GM19328 (cell line): Measurements from ENCODE around the gene SEZ6L.

Experiments used
- ATAC-seq: cut with Tn5 transposase; IDR thresholded peaks from one replicate; pipeline ENCODE4 v1.9.1; 2021; ENCODE audit warnings: mild to moderate bottlenecking, moderate library complexity; ENCODE audit not compliant: unreplicated experiment

The SEZ6L gene

DNA sequence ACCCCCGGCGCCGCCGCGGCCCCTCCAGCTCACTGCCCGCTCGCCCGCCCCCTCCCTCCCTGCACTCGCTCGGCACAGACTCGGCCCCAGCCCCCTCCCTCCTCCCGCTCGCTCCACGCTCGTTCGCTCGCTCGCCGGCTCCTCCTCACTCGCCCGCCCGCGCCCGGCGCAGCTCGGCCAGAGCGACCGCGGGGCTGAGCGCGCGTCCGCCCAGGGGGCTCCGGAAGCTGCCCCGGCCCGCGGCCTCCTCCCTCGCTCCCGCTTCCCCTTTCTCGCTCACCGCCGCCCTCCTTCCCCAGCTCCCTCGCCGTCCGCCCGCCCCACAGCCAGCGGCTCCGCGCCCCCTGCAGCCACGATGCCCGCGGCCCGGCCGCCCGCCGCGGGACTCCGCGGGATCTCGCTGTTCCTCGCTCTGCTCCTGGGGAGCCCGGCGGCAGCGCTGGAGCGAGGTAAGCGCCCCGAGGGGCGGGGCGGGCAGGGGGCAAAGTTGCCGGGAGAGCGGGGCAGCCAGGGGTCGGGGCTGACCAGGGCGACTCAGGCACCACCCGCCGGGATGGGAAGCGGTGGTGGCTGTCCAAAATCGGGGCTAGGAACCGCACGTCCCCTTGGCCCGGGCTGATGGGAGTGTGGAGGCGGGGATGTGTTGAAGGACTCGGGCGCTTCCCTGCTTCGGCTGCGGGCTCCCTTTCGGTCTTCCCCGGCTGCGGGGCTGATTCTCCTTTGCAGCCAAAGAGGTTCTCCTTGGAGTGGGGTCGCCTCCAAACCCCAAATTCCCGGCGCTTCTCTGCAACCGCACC is at the start of gene SEZ6L:
Gene SEZ6L, plus strand, starts transcription at position 148 of the 797 bp plus-strand sequence. Its CDS starts 208 bp downstream, at position 356.
- no peak for ATAC-seq

DNA sequence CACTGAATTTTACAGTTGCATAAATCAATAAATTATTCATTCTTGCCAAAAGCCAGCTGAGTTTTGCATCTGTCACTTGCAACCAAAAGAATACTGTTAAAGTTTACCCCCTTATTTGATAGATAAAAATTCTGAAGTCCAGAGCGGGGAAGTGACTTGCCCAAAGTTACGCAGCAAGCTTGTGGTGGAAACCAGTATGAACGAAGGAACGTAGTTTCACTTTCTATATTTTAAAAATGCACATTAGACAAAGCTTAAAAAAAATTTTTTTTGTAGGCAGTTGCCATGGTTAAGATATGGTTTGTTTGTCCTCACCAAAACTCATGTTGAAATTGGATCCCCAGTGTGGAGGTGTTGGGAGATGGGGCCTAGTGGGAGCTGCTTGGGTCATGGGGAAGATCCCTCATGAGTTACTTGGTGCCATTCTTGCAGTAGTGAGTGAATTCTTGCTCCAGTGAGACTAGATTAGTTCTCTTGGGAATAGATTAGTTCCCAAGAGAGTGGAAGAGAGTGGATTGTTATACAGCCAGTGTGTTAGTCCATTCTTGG is 46.3 kb upstream of the SEZ6L start:
- ATAC-seq, result no peak

DNA sequence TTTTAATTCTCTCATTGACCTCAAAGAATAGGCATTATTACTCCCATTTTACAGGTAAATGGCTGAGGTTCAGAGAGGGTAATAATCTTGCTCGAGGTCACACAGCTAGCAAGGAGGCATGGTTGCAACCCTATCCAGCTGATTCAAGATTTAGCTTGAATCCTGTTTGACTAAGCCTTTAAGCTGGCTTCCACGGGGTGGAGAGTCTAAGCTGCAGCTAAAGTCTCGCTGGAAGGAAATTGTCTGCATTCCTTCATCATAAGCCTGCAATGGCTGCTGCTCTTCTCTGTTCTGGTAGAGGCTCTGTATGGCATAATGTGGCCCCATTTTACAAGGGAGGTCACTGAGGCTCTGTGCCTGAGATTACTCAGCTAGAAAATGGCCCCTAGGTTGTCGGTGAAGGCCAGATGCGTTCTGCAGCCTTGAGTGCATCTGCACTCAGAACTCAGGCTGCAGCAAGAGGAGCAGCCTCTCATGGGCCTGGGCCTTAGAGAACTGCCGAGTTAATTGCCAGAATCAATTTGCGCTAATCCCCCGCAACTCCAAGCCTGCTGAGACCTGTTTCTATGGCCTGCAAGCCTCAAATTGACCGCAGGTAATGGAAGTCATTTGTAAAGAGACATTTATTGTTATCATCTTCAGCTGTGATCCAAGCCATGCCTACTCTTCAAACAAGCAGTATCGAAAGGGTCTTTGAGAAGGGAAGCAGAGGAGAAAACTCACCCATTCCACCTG is 44.1 kb upstream of the SEZ6L start:
- no peak for ATAC-seq

DNA sequence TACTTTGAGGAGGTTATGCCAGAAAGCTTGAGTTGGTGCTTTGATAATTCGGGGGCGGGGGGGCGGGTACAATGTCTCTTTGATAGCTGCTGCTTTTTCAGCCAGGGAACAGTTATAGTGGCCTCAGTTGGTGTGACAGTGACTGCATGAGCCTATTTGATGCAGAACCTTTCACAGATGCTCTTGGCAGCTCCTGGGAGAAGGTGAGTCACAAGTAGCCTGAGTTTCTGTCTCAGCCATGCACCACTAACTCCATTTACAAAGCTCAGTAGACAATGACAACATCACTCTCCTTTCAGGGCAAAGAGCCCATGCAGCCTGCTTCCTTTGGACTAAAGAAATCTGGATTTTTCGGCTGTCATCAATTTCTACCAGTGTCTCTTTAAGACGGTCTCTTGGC is 42.1 kb upstream of the SEZ6L start:
- ATAC-seq, result no peak

DNA sequence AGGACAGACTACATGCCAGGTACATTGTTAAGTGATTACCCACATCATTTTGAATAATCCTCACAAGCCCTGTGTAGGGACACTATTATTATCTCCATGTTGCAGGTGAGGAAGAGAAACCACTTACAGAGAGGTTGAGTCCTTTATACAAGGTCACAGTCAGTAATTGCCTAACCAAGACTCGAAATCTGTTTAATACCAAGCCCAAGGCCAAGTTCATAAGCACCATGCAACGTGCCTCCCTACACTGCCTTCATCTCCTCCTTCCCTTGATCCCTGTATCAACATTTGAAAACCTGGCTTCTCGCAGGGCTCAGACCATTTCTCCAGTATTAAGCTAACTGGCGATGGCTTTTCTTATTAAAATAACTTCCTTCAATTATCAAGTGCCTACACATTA is 41.7 kb upstream of the SEZ6L start:
- no peak for ATAC-seq

DNA sequence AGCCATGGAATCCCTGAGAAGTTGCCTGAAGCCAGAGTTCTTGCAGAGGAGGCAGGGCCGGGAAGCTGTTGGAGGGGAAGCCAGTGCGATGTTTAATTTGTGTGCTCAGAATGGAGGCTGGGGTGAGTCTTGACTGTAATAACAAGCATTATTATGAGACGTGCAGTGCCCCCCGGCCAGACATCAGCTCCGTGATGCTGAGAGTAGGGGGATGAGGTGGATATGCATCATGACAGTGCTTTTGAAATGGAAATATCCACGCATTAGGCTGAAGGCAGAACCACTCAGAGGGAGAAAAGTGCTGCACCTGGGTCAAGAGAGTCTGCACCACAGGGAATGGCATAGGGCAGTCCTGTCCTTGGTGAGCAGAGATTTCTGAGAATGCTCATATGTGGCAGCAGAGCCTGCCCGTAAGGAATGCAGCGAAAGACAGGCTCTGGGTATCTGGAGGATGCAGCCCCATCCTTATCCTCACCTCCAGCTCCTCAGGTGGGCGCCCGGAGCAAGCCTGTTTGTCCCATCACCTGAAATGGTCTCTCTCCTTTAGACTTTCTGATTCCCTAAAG is 37.6 kb upstream of the SEZ6L start:
- ATAC-seq, result no peak

DNA sequence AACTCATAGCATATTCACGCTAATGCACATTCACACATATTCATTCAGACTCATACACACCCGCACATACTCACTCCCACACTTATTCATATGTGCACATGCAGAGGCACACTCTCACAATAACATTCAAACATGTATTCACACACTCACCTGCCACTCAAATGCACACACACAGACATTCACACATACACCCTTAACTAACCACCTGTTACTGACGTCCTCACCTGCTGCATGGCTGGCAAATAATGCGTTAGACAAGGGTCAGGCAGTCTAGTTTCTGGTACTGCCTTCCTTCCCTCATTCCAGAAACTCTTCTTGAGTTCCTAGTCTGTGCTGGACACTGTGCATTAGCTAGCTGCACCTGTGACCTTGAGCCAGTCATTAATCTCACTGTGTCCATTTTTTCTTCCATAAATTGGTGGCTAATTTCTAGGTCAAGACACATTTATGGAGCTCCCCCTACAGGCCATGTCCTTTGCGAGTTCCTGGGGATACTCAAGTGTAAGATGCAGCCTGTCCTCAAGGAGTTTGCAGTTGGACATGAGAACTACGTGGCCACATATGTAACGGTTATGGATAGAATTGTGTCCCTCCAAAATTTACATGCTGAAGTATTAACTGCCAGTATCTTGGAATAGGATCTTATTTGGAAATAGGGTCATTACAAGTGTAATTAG is 34.5 kb upstream of the SEZ6L start:
- ATAC-seq, result no peak

DNA sequence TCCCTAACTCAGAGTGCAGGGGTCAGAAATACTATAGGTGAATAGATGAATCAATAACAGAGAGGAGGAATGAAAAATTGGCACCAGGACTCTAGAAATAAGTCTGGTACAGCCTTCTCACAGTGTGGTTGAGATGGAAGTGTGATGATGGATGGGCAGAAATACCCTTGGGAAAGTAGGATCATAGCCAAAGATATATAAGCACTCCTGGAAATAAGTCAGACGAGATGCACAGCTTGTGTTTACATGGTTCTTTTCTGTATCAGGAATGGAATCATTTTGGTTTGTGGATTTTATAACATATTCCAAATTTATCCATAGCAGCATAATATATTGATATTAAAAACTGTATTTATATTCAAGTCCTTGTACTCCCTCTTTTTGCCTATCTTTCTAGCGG is 33.5 kb upstream of the SEZ6L start:
- ATAC-seq, result no peak

DNA sequence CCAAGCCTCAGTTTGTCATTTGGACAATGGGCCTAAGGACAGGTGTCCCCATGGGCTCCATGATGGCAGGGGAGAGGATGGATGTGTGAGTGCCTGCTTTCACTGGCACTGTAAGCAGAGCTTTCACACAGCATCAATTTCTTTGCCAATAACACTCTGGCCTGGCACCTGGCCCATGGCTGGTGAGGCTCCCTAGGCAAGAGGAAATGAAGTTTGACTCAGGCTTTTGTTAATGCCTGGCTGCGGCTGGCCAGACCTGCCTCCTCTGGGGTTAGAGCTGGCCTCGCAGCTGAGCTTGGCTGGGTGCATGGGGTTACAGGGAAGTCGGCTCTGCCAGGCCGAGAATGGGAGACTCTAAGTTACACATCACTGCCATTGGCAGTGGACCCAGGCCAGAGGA is 30.0 kb upstream of the SEZ6L start:
- no peak for ATAC-seq

DNA sequence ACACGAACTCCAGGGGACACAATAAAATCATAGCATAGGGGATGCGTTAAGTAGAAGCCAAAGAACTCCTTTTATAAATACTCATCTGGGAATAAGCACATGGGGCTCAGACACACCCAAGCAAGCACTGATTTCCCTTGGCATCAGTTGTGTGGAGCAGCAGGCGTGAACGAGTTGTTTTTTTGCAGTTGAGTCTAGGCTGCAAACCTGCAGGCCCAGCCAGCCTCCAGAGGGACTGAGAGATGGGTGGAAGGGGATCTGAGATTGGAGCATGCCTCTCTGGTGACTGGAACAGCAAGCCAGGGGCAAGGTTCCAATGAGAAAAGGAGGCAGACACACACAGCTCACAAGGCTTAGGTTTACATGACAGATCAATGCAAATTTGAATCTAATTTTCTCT is 27.4 kb upstream of the SEZ6L start:
- ATAC-seq, result no peak

DNA sequence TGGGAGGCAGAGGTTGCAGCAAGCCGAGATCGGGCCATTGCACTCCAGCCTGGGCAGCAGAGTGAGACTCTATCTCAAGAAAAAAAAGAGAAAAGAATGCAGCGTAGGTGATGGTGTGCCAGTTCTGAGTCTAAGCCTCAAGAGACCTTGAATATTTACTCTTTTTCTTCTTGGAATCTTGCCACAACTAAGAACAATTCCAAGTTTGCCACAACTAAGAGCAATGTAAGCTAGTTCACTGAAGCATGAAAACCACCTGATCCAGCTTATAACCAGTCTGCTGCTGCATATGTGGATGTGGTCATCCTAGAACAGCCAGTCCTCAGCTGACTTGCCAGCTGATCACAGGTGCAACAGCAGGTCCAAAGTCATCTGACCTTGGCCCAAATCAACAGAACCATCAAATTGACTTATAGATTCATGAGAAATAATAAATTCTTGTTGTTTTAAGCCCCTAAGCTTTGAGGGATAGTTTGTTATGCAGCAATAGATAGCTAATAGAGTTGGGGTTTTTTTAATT is 25.4 kb upstream of the SEZ6L start:
- ATAC-seq, result no peak

DNA sequence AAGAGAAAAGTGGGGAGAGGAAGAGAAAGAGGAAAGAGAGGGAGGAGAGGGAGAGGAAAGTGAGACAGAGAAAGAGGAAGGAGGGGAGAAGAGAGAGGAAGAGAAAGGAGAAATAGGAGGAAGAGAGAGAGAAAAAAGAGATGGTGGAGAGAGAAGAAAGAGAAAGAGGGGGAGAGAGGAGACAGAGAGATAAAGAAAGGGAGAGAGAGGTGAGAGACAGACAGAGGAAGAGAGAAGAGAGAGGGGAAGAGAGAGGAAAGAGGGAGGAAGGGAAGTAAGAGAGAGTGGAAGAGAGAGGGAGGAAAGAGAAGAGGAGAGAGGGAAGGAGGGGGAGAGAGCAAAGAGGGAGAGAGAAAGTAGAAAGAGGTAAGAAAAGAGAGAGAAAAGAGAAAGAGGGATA is 9.4 kb upstream of the SEZ6L start:
- ATAC-seq, result no peak

DNA sequence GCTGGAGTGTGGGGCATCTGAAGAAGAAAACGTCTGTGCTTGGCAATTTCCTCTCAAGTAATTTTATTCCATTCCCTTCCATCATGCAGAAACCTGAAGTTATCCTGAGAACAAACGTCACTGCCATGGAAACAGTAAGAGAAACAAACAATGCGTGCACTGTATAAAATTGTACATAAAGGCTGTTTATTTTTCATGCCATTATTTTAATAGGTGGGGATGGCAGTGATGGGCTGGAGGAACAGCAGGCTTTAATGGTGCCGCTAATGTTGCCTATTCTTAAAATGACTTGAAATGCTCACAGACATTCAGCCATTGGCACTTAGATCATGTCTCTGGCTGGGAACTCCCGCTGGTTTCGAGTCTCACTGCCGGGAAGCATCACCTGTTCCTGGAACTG is 7.5 kb upstream of the SEZ6L start:
- no peak for ATAC-seq

DNA sequence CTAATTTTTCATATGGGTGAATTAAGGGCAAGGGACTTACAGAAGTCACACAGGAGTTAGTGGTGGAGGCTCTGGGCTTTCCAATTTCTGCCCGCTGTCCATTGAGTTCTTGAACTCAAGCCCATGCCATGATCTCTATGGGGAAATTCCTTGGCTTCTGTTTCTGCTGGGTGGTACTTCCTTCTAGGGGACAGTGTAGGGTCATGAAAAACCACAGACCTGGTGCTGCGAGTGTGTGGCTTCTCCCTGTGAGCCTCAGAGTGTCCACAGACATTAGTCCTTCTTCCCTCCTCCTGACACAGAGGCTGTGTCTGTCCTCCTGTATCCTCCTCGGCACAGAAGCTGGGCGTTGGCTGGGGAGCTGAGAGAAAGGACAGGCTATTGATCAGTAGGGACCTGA is 6.3 kb upstream of the SEZ6L start:
- no peak for ATAC-seq

DNA sequence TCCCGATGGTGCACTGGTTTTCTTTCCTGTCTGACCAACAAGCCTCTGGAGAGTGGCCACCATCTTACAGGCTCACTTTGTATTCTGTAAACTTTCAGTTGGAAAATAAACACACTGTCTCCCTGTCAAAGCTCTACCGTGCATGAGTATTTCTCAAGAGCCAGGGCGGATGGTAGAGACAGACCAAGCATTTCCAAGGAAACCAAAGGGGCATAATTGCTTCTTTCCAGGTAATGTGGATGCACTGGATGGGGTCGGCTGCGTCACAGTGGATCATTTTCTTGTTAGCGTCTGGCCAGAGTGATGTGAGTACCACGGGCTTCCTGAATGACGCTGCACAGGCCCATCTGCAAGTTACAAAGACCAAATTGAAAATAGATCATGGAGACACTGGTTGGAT is 5.1 kb upstream of the SEZ6L start:
- ATAC-seq, result no peak

DNA sequence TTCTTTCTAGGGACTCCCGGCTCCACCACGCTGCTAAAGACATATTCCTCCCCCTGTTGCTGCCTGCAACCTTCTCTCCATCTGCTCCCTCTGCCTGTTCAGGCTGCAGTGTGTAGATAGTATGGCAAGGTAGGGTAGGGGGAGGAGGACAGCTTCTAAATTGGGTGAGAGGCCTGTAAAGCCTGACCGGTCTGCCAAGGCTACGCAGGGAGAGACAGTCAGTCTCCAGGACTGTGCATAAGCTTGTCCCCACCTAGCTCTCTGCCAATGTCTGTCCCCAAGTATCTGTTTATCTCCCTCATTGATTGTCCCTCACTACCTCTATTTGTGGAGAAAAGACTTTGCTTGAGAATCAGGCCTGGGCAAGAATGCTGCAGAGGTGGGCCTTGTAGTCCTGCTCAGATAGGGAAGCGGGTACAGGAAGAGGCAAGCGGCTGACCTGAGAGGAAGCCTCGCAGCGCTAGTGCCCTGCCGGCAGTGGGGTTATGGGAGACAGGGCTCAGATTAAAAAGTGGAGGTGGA is 871 bp upstream of the SEZ6L start:
- ATAC-seq, result no peak

DNA sequence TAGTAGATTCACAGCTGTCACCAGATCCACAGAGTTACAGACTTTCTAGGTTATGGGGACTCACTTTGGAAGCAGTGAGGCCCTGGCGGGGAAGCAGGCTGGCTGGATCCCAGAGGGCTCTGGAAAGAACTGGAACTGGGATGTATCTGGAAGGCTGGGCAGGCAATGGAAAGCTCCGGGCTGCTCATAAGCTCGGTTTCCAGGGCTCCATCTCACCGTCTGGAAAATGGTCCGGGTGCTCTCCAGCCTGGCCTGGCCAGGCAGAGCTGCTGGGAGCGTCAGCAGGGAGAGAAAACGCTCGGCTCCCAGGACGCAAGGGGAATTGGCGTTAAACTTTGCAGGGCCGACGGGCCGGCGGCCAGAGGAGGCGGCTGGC is 335 bp upstream of the SEZ6L start:
- ATAC-seq, result no peak

DNA sequence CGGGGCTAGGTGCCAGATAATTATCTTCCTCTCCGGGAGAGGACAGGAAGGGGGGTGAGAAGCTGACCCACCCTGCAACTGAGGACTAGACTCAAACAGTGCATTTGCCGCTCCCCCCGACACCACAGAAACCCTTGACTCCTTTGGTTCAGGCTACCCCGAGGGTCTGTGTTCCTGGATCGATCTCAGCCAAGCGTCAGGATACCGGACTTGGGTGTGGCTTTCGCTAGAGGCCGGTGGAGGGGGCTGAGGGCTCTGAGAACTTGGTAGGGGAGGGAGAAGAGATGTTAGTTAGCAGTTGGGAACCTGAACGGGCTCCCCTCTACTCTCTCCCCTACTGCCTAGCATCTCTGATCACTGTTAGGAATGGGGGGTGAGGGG is 840 bp downstream of the SEZ6L start:
- ATAC-seq, result no peak

DNA sequence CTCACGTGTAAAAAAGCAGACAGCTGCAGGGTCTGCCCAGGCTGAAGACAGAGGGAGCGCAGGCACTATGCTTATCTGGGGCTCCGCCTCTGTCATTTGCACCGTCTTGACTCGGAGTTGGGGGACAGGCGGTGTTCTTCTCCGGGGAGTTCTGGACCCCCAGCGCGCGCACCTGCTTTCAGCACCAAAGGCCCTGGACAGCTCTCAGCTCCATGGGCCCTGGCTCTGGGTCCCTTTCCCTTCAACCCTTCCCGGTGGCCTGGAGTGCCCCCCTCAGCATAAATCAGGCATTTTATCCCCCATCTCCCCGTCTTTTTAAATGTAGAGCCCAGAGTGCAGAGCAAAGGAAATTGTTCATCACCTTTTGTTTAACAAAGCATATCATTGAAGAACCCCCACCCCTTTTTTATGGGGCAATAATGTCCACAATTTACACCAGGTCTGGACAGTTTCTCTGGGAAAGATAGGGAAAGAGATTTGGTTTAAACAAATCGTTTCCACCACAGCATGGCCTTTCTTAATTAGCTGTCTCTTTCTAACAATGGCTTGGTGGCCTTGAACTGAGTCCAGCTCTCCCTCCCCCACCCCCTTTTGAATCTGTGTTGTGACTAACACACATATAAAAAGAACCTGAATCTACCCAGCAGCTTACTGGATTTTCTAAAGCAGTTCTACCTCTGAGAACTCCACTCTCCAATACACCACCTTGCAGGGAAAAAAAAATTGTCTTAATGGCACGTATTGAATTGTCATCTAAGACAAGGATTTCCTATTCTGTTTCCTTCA is 1.7 kb downstream of the SEZ6L start:
- no peak for ATAC-seq

DNA sequence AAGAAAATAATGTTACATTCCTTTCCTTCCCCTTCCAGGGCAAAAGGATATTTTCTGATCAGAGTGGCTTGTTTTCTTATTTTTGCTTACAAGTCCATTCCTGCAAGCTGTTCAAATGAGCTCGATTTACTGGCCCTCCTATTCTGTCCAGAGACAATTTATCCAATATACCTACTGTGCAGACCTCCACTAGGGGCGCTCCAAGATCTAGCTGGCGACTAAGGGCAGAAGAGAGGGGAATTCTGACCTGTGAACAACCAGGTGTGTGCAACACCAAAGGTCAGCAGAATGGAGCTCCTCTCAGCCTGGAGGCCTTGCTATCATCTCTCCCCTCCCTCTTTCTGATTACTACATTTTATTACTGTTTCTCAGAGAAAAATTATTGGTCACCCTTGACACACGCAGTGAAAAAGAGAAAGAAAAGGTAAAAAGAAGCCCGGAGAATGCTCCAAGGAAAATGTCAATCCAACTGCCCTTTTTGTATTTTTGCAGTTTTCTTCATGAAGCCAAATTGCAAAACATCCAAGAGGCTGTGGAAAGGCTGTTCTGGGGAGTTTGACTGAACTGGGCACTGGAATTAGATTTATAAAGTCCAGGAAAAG is 3.2 kb downstream of the SEZ6L start:
- ATAC-seq, result no peak
